Endothelial cell (in vitro differentiated cells): Measurements from ENCODE around the gene PLA2G2A. TPM values are rescaled to one million over a fixed set of nuclear protein-coding genes. Genes with fewer than 3 reads are reported as not detected.

ENCODE experiments used
- DNase-seq: peaks from one replicate; pipeline ENCODE4 v3.0.0; 2021; ENCODE audit warnings: low spot score
- H3K27ac Mint-ChIP-seq: one replicate; pipeline ENCODE4 v1.8.0; 2021; ENCODE audit warnings: mixed read lengths, inconsistent platforms; ENCODE audit not compliant: unreplicated experiment
- H3K27me3 Mint-ChIP-seq: one replicate; pipeline ENCODE4 v1.8.0; 2021; ENCODE audit warnings: mild to moderate bottlenecking, moderate library complexity, mixed read lengths, inconsistent platforms; ENCODE audit not compliant: unreplicated experiment
- H3K36me3 Mint-ChIP-seq: one replicate; pipeline ENCODE4 v1.8.0; 2021; ENCODE audit warnings: mild to moderate bottlenecking, low read depth, mixed read lengths, inconsistent platforms; ENCODE audit not compliant: unreplicated experiment
- H3K4me1 Mint-ChIP-seq: one replicate; pipeline ENCODE4 v1.8.0; 2021; ENCODE audit warnings: mild to moderate bottlenecking, mixed read lengths, inconsistent platforms; ENCODE audit not compliant: unreplicated experiment
- H3K4me3 Mint-ChIP-seq: one replicate; pipeline ENCODE4 v1.8.0; 2021; ENCODE audit warnings: mild to moderate bottlenecking, mixed read lengths, inconsistent platforms; ENCODE audit not compliant: unreplicated experiment
- H3K9me3 Mint-ChIP-seq: one replicate; pipeline ENCODE4 v1.8.0; 2021; ENCODE audit warnings: mixed read lengths, inconsistent platforms; ENCODE audit not compliant: unreplicated experiment
- total RNA-seq: library from RNA; stranded (reverse); fragmentation: NEBNext Ultra II Directional; extraction: Animal tissue kit (Norgen Biotek cat#: 25700); gene quantifications from one replicate; pipeline ENCODE4 v1.2.1, GENCODE V29; 2021; ENCODE audit not compliant: unreplicated experiment
- TF ChIP-seq, protein P1 (sequence below): fragments of 200-600 bp; sonication (generic); IDR thresholded peaks from one replicate; pipeline ENCODE4 v1.5.0; 2021; ENCODE audit warnings: antibody characterized with exemption; ENCODE audit not compliant: unreplicated experiment

PLA2G2A gene
- total RNA-seq, 1 donor from 2014 or later: not detected

DNA sequence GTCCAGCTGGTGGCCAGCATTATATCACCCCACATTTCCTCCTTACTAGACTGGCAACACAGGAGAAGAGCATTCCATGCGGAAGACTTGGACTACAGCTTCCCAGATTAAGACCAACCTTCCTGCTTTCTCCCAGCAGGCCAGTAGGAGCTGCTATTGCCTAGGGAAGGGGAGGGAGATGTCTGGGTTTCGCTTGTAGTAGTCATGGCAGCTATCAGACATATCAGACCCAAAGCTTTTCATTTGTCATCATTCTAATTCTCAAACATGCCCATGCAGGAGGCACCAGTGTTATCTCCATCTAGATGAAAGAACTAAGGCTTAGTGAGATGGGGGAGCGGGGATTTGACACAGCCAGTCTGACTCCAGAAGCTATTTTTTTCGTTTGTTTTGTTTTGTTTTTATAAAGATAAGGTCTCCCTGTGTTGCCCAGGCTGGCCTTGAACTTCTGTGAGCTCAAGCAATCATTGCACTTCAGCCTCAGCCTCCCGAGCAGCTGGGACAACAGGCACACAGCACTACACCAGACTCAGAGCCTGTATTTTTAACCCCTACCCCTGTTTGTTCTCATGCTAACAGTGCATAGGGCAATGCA is 4.5 kb downstream of the PLA2G2A start:
- Mint-ChIP-seq H3K9me3 (no peaks in the 10 kb centered on the region), H3K36me3 (no peaks in the 10 kb centered on the region), H3K4me3 (no peak overlapping the region), H3K27ac (no peak overlapping the region), H3K4me1 (peaks cover 9% of the 10 kb centered on the region), H3K27me3 (peaks cover 4% of the 10 kb centered on the region)
- TF ChIP-seq, protein P1, sequence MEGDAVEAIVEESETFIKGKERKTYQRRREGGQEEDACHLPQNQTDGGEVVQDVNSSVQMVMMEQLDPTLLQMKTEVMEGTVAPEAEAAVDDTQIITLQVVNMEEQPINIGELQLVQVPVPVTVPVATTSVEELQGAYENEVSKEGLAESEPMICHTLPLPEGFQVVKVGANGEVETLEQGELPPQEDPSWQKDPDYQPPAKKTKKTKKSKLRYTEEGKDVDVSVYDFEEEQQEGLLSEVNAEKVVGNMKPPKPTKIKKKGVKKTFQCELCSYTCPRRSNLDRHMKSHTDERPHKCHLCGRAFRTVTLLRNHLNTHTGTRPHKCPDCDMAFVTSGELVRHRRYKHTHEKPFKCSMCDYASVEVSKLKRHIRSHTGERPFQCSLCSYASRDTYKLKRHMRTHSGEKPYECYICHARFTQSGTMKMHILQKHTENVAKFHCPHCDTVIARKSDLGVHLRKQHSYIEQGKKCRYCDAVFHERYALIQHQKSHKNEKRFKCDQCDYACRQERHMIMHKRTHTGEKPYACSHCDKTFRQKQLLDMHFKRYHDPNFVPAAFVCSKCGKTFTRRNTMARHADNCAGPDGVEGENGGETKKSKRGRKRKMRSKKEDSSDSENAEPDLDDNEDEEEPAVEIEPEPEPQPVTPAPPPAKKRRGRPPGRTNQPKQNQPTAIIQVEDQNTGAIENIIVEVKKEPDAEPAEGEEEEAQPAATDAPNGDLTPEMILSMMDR: peak; percentile 36
- peak; percentile 65 for DNase-seq

GRCh38 chr1:19973616-19974015 is 5.8 kb downstream of the PLA2G2A start:
- TF ChIP-seq, protein P1: no peak
- Mint-ChIP-seq H3K4me3 (no peak overlapping the region), H3K27me3 (peaks cover 3% of the 10 kb centered on the region), H3K27ac (no peak overlapping the region), H3K4me1 (peaks cover 9% of the 10 kb centered on the region), H3K9me3 (no peaks in the 10 kb centered on the region), H3K36me3 (no peaks in the 10 kb centered on the region)
- no peak for DNase-seq

- peaks cover 3% of the 10 kb centered on the region for H3K4me1 Mint-ChIP-seq
- TF ChIP-seq, protein P1: no peak
- H3K36me3 Mint-ChIP-seq: no peaks in the 10 kb centered on the region
- H3K4me3 Mint-ChIP-seq: no peak overlapping the region
- no peak for DNase-seq
- no peak overlapping the region for H3K27ac Mint-ChIP-seq
- H3K27me3 Mint-ChIP-seq: no peaks in the 10 kb centered on the region
- no peaks in the 10 kb centered on the region for H3K9me3 Mint-ChIP-seq
Measured at GRCh38 chr1:19971664-19972063, 7.8 kb downstream of the PLA2G2A start.

DNA sequence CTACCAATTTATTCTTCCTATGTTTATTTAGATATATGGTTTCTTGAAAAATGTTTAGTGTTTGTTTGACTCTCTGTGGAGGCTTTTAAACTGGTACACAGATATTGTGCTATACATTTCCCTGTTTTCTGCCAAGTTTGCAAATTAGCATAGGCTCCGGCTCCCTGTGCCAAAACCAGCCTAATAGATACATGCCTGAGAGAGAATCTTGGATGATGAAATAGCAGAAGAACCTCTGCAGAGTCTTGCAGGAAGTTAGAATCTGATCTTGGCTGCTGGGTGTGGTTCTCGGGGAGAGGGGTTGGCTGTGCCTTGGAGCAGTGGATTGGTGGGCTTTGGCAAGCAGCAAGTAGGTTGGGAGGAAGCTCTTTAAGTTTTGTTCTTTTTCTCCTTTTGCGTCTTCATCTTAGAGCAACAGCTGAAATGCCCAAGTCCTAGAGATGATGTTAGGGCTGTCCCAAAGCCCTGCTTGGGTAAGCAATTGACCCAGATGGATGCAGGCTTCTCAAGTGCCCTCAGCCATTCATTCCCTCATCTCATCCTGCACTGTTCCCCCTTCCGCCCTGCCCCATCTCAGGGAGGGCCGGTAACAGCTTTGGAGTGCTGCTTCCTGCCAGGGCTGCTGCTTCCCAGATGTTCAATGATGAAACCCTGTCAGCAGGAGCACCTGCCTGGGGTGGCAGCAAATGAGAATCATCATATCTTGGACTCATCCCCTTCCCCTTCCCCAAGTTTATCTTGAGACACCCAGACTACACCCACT is 9.3 kb downstream of the PLA2G2A start:
- DNase-seq: no peak
- Mint-ChIP-seq H3K4me1 (no peaks in the 10 kb centered on the region), H3K27ac (no peak overlapping the region), H3K4me3 (no peak overlapping the region), H3K27me3 (no peaks in the 10 kb centered on the region), H3K36me3 (no peaks in the 10 kb centered on the region), H3K9me3 (no peaks in the 10 kb centered on the region)
- TF ChIP-seq, protein P1: no peak

DNA sequence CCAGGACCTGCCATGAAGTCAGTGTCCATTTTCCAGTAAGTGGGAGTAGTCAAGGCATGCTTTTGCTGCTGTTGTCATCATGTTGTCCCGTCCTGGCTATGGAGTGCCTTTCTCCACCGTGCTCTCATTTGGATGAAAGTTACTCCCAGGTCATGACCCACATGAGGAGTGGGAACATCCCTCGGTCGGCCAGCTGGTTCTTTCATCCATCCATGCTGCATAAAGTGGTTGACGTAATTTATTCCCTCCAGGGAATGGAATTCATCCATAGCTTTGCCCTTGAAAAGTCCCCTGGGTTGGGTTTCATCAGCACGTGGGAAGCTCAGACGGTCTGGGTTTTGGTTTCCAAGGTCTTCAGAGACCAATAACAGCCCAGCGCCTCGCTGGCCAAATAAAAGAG is 11.6 kb downstream of the PLA2G2A start:
- Mint-ChIP-seq H3K9me3 (no peaks in the 10 kb centered on the region), H3K27ac (no peak overlapping the region), H3K4me3 (no peak overlapping the region), H3K4me1 (no peaks in the 10 kb centered on the region), H3K27me3 (no peaks in the 10 kb centered on the region), H3K36me3 (no peaks in the 10 kb centered on the region)
- DNase-seq: no peak
- TF ChIP-seq, protein P1: no peak
